Gastroesophageal sphincter (tissue), 4 donors: ENCODE data around the gene ARRDC3. TPM values are rescaled to one million over a fixed set of nuclear protein-coding genes. Genes with fewer than 3 reads are reported as not detected.
"Not testable (repeated sequence)": the region's sequence is repeated elsewhere in the genome, so short reads cannot be mapped to it uniquely, and the experiment has no call there.

Experiments used
- ATAC-seq: fragments of 150-250 bp; one replicate; pipeline ENCODE4 v1.9.1; 2016; ENCODE audit warnings: mild to moderate bottlenecking, moderate library complexity
- H3K27ac ChIP-seq, 4 donors: fragments of 200-600 bp; sonication (generic) in 3 of 4; 1 replicate in 3 of 4; 2 replicates in 1 of 4; pipeline ENCODE4 v1.5.1; 2016 to 2019
- H3K27me3 ChIP-seq: fragments of 200-600 bp; sonication (generic); one replicate; pipeline ENCODE4 v1.5.1; 2019
- H3K36me3 ChIP-seq, 2 donors: fragments of 200-600 bp; sonication (generic); one replicate each; pipeline ENCODE4 v1.5.1; 2019; ENCODE audit warnings: control low read depth in 1 of 2
- H3K4me1 ChIP-seq, 3 donors: fragments of 200-600 bp; sonication (generic); 1 replicate in 2 of 3; 2 replicates in 1 of 3; pipeline ENCODE4 v1.5.1; 2016 to 2019; ENCODE audit warnings: control low read depth in 2 of 3
- H3K4me3 ChIP-seq, 2 donors: fragments of 200-600 bp; sonication (generic); one replicate each; pipeline ENCODE4 v1.5.1; 2019; ENCODE audit warnings: mild to moderate bottlenecking in 1 of 2, moderate library complexity in 1 of 2
- H3K9me3 ChIP-seq, 3 donors: fragments of 200-600 bp; sonication (generic); one replicate each; pipeline ENCODE4 v1.5.1; 2017 to 2019; ENCODE audit warnings: control low read depth in 2 of 3
- EP300 ChIP-seq: sonication (generic); formaldehyde crosslinking; IDR thresholded peaks from one replicate; pipeline ENCODE4 v1.6.1; 2017; ENCODE audit warnings: antibody characterized with exemption, mild to moderate bottlenecking
- POLR2A ChIP-seq, 2 donors: fragments of 450-650 bp; IDR thresholded peaks; one replicate each; pipeline ENCODE4 v1.6.1; 2017; ENCODE audit warnings: antibody characterized with exemption in 2 of 2, mild to moderate bottlenecking in 2 of 2, moderate library complexity in 1 of 2
- POLR2AphosphoS5 ChIP-seq: sonication (generic); formaldehyde crosslinking; IDR thresholded peaks from one replicate; pipeline ENCODE4 v1.6.1; 2017; ENCODE audit warnings: antibody characterized with exemption
- WGBS, 2 donors: methylation state at CpG; one replicate each; pipeline ENCODE4 v1.1.5; 2018; ENCODE audit warnings: low coverage in 1 of 2; 5-methylcytosine and 5-hydroxymethylcytosine counted together
- total RNA-seq, 4 donors: library from RNA; depleted of rRNA; stranded (reverse); fragments of >200 nt; gene quantifications; one replicate each; pipeline ENCODE4 v1.1.0, GENCODE V29; 2016
- TF ChIP-seq, protein P1 (sequence below), 4 experiments: fragments of 200-600 bp in 2 of 4; fragments of 450-650 bp in 2 of 4; sonication (generic) in 1 of 4; IDR thresholded peaks; one replicate each; pipeline ENCODE4 v1.5.1; 2017 to 2019; ENCODE audit warnings: antibody characterized with exemption in 4 of 4, mild to moderate bottlenecking in 2 of 4, moderate library complexity in 2 of 4

The ARRDC3 gene
- total RNA-seq, 4 donors from 2014 or later, result 43.3 to 67.9 (median 56.3) TPM

DNA sequence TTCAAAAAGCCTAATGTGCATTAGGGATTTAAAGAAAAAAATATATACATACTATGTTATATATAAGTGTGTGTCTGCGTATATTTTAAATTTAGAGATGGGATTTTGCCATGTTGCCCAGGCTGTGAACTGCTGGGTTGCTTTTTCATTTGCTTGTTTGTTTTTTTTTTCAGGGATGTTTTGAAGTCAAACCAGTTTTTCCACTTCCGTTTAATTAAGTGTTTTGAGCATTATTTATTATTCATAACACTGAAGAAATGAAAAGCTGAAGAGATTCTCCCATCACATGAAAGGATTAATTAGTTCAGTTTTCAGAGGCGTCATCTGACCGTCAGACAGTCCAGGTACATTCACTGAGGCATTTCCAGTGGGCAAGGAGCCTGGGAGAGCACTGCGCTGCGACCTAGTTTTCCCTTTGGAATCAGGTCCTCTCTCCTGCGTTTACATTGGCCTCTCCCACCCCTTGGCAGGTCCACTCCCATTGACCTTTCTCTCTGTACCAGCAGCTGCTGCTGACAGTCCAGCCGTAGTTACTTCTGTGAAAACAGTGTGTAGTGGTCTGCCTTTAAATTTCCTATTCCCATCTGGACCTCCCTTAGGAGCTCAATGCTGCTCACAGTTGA, 26.0 kb downstream of the ARRDC3 start:
- no peaks in the 10 kb centered on the region for H3K36me3 ChIP-seq
- H3K4me1 ChIP-seq, result peaks cover 0 to 7% (median 4%) of the 10 kb centered on the region in 3 donors
- no peak for ATAC-seq
- H3K9me3 ChIP-seq, result no peaks in the 10 kb centered on the region
- no peak overlapping the region for H3K4me3 ChIP-seq
- no peak overlapping the region for H3K27ac ChIP-seq
- TF ChIP-seq POLR2AphosphoS5 (no peak), POLR2A (IDR thresholded peaks at IDR 0.05) (no peak), EP300 (no peak)
- TF ChIP-seq, protein P1, sequence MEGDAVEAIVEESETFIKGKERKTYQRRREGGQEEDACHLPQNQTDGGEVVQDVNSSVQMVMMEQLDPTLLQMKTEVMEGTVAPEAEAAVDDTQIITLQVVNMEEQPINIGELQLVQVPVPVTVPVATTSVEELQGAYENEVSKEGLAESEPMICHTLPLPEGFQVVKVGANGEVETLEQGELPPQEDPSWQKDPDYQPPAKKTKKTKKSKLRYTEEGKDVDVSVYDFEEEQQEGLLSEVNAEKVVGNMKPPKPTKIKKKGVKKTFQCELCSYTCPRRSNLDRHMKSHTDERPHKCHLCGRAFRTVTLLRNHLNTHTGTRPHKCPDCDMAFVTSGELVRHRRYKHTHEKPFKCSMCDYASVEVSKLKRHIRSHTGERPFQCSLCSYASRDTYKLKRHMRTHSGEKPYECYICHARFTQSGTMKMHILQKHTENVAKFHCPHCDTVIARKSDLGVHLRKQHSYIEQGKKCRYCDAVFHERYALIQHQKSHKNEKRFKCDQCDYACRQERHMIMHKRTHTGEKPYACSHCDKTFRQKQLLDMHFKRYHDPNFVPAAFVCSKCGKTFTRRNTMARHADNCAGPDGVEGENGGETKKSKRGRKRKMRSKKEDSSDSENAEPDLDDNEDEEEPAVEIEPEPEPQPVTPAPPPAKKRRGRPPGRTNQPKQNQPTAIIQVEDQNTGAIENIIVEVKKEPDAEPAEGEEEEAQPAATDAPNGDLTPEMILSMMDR (IDR thresholded peaks at IDR 0.05), result no peak
- 44 to 62% methylated on average over 7 to 8 of the region's 8 CpGs for WGBS, 2 donors
- no peaks in the 10 kb centered on the region for H3K27me3 ChIP-seq

GRCh38 chr5:91354867-91355266, 28.2 kb downstream of the ARRDC3 start:
- not testable (repeated sequence) for H3K4me3 ChIP-seq, H3K4me1 ChIP-seq, ATAC-seq, H3K9me3 ChIP-seq, H3K27me3 ChIP-seq, H3K36me3 ChIP-seq, H3K27ac ChIP-seq
- 74 to 76% methylated on average over 2 to 3 of the region's 4 CpGs for WGBS, 2 donors

- Histone ChIP-seq H3K27ac (no peak overlapping the region), H3K4me1 (peaks cover 0 to 7% (median 4%) of the 10 kb centered on the region in 3 donors), H3K4me3 (no peak overlapping the region), H3K36me3 (no peaks in the 10 kb centered on the region), H3K9me3 (no peaks in the 10 kb centered on the region), H3K27me3 (no peaks in the 10 kb centered on the region)
- no peak for TF ChIP-seq EP300
- no peak for TF ChIP-seq POLR2A (IDR thresholded peaks at IDR 0.05)
- TF ChIP-seq, protein P1 (IDR thresholded peaks at IDR 0.05), result no peak
- TF ChIP-seq POLR2AphosphoS5, result no peak
- whole genome bisulfite sequencing, 2 donors, result 57 to 70% methylated on average over 6 to 8 of the region's 9 CpGs
- no peak for ATAC-seq
Observed at GRCh38 chr5:91352831-91353695, 30.1 kb downstream of the ARRDC3 start.

DNA sequence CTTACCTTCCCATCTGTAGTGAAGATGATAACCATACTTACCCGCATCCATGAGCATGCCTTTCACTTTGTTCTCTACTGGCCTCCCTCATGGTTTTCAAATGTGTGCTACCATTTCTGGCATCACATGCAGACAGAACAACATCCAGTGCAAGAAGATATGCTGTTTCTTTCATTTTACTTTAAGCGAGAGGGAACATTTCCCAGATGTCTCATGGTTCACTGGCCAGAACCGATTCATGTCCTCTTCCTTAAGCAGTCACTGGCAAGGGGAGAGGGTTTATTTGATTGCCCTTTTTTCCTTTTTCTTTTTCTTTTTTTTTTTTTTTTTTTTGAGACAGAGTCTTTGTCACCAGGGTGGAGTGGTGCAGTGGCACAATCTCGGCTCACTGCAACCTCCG, 37.7 kb downstream of the ARRDC3 start:
- no peaks in the 10 kb centered on the region for H3K4me1 ChIP-seq
- 55 to 75% methylated on average over 3 to 5 of the region's 5 CpGs for WGBS, 2 donors
- TF ChIP-seq, protein P1 (IDR thresholded peaks at IDR 0.05), result no peak
- no peak for TF ChIP-seq POLR2AphosphoS5
- no peak for TF ChIP-seq EP300
- no peak for TF ChIP-seq POLR2A (IDR thresholded peaks at IDR 0.05)

DNA sequence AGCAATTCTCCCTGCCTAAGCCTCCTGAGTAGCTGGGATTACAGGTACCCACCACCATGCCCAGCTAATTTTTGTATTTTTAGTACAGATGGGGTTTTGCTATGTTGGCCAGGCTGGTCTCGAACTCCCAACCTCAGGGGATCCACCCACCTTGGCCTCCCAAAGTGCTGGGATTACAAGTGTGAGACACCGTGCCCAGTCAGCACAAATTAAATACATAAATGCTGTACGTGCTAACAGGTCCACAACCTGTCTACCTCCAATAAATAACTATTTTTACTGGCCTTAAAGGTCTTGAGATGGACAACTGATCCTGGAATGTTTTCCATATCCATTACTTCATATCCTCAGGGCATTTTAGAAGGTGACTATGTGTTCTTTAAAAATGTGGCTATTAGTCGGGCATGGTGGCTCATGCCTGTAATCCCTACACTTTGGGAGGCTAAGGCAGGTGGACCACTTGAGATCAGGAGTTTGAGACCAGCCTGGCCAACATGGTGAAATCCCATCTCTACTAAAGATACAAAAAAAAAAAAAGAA, 38.4 kb downstream of the ARRDC3 start:
- not testable (repeated sequence) for H3K27ac ChIP-seq, H3K4me1 ChIP-seq, H3K9me3 ChIP-seq, ATAC-seq, H3K36me3 ChIP-seq, H3K4me3 ChIP-seq, H3K27me3 ChIP-seq
- 100% methylated on average over 1 to 2 of the region's 4 CpGs for WGBS, 2 donors

More for the DNA sequence above, 37.7 kb downstream of the ARRDC3 start:
- Histone ChIP-seq H3K27me3 (no peaks in the 10 kb centered on the region), H3K4me3 (no peak overlapping the region), H3K9me3 (no peaks in the 10 kb centered on the region), H3K27ac (no peak overlapping the region), H3K36me3 (no peaks in the 10 kb centered on the region)
- no peak for ATAC-seq

- no peaks in the 10 kb centered on the region for H3K36me3 ChIP-seq
- ATAC-seq, result no peak
- H3K27me3 ChIP-seq, result no peaks in the 10 kb centered on the region
- H3K4me3 ChIP-seq, result no peak overlapping the region
- H3K27ac ChIP-seq, result no peak overlapping the region
- TF ChIP-seq POLR2AphosphoS5 (no peak), EP300 (no peak), POLR2A (IDR thresholded peaks at IDR 0.05) (no peak)
- TF ChIP-seq, protein P1 (IDR thresholded peaks at IDR 0.05), result no peak
- H3K4me1 ChIP-seq, result peaks cover 0 to 12% (median 0%) of the 10 kb centered on the region in 3 donors
- 29 to 49% methylated on average over 1 to 2 of the region's 2 CpGs for WGBS, 2 donors
- H3K9me3 ChIP-seq, result no peaks in the 10 kb centered on the region
Observed at GRCh38 chr5:91343916-91344315, 39.2 kb downstream of the ARRDC3 start.

GRCh38 chr5:91342931-91343330, 40.2 kb downstream of the ARRDC3 start:
- H3K4me3 ChIP-seq, H3K27me3 ChIP-seq, H3K36me3 ChIP-seq, H3K27ac ChIP-seq, ATAC-seq, H3K9me3 ChIP-seq: not testable (repeated sequence)
- whole genome bisulfite sequencing, 2 donors, result 94 to 100% methylated on average over 1 to 2 of the region's 29 CpGs
- H3K4me1 ChIP-seq, result peaks cover 0 to 14% (median 0%) of the 10 kb centered on the region in 3 donors
